GM12864 (cell line): Measurements from ENCODE around the gene FLACC1.

Experiments
- DNase-seq: peaks from one replicate; pipeline ENCODE4 v3.0.0-alpha.2; 2011; ENCODE audit warnings: low read depth
- H3K4me3 ChIP-seq: 2 replicates; pipeline ENCODE4 v1.5.1; 2011; ENCODE audit warnings: mild to moderate bottlenecking, low read depth, low read length, control low read depth
- TF ChIP-seq, protein P1 (sequence below): IDR thresholded peaks from 2 replicates; pipeline ENCODE4 v1.5.1; 2011; ENCODE audit warnings: low read depth, mild to moderate bottlenecking, moderate library complexity, low read length, control low read depth, inconsistent platforms; ENCODE audit errors: missing control alignments

The FLACC1 gene, protein sequence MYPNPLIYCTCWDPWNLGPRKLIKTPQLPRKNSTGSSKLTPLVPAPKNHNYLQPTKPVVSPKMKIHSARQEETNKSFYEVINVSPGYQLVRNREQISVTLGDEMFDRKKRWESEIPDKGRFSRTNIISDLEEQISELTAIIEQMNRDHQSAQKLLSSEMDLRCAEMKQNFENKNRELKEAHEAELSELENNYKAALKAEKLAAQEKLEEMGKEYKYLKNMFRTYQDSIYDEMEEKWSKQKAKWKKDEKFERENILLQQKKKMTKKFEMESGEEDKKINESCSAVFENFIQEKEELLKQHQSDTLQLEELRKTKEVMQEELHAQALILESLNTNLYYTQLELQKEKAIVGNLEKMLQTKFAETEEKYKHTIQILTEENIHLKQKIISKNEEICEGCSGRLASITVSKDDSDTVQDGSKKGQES

DNA sequence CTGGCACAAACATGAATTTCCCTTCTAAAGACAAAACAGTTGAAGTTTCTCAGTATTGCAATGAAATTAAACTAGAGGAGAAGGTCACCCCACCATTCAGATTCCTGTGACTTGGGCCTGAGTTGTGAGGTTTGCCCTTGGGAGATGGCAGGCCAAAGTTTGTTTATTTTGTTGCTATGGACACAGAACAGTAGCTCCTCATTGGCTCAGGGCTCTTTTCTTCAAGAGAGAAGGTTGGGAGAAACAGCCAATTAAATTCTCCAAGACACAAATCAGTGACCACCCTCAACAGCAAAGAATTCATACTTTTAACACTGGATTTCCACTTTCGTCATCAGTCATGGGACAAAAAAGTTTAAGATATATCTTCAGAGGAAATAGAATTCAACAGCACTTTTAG is at the start of gene FLACC1:
Gene FLACC1, minus strand, starts transcription at position 125 of the 400 bp plus-strand sequence. CDS start 5,941 bp downstream, outside the sequence.
- H3K4me3 ChIP-seq: no peak within 1 kb of the TSS
- DNase-seq: no peak
- TF ChIP-seq, protein P1, sequence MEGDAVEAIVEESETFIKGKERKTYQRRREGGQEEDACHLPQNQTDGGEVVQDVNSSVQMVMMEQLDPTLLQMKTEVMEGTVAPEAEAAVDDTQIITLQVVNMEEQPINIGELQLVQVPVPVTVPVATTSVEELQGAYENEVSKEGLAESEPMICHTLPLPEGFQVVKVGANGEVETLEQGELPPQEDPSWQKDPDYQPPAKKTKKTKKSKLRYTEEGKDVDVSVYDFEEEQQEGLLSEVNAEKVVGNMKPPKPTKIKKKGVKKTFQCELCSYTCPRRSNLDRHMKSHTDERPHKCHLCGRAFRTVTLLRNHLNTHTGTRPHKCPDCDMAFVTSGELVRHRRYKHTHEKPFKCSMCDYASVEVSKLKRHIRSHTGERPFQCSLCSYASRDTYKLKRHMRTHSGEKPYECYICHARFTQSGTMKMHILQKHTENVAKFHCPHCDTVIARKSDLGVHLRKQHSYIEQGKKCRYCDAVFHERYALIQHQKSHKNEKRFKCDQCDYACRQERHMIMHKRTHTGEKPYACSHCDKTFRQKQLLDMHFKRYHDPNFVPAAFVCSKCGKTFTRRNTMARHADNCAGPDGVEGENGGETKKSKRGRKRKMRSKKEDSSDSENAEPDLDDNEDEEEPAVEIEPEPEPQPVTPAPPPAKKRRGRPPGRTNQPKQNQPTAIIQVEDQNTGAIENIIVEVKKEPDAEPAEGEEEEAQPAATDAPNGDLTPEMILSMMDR: no peak

DNA sequence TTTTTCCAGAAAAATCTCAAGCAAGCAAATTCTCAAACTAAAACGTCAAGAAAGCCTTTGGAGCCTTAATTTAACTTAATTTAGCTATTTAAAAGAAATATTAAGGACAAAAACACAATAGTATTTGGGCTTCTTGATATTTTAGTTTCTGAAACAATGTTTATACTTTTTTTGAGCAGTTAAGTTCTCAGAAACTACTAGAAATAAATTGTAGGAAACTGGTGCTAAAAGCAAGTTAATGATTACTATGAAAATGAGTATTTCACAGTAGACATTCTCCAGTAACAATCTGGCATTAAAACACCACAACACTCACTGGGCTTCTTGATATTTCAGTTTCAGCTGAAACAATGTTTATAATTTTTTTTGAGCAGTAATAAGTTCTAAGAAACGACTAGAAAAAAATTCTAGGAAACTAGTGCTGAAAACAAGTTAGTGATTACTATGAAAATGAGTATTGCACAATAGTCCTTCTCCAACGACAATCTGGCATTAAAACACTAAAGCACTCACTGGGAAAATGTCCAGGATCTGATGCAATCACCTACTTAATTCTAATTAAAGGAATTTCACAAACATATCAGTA is 49.0 kb upstream of the FLACC1 start:
- TF ChIP-seq, protein P1: no peak
- H3K4me3 ChIP-seq: no peak overlapping the region
- no peak for DNase-seq

DNA sequence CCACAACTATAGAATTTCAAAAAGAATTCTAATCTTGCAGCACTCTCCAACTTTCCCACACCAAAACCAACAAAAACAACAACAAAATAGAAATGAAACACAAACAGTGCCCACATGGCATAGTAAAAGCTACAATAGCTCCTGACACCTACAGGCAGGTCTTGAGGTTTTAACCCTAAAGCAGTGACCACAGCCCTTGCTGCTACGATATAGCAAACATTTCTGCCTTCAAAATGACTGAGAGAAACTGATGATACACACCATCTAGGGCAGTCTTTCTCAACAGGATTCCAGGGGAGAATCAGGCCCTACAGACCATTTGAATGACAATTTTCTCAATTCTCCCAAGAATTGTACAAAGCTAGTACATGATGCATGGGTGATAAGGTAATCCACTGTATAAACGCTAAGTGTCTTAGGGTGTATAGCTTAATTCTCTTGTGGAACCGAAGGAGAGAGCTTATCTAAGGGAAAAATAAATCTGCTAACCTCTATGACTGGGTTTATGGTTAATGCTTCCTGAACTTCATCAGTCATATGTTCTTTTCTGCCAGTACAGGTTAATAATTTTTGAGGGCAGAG is 47.6 kb upstream of the FLACC1 start:
- TF ChIP-seq, protein P1: no peak
- DNase-seq: no peak
- no peak overlapping the region for H3K4me3 ChIP-seq

DNA sequence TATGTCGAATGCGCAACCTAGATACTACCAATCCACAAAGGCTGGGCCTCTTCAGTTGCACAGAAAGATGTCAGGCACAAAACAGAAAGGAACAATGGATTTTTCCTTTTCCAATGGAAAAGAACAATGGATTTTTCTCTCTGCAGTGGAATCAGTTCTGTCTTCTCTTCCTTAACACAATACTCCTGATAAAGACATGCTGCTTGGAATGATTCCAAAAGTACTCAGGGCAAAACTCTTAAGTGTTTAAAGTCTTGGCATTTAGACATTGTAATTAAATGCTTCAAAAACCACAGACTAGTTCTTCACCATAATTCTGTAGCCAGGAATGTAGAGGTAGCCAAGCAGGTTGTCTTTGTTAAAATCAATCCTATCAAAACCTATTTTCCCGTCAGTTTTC is 46.7 kb upstream of the FLACC1 start:
- TF ChIP-seq, protein P1: no peak
- H3K4me3 ChIP-seq: no peak overlapping the region
- DNase-seq: no peak

DNA sequence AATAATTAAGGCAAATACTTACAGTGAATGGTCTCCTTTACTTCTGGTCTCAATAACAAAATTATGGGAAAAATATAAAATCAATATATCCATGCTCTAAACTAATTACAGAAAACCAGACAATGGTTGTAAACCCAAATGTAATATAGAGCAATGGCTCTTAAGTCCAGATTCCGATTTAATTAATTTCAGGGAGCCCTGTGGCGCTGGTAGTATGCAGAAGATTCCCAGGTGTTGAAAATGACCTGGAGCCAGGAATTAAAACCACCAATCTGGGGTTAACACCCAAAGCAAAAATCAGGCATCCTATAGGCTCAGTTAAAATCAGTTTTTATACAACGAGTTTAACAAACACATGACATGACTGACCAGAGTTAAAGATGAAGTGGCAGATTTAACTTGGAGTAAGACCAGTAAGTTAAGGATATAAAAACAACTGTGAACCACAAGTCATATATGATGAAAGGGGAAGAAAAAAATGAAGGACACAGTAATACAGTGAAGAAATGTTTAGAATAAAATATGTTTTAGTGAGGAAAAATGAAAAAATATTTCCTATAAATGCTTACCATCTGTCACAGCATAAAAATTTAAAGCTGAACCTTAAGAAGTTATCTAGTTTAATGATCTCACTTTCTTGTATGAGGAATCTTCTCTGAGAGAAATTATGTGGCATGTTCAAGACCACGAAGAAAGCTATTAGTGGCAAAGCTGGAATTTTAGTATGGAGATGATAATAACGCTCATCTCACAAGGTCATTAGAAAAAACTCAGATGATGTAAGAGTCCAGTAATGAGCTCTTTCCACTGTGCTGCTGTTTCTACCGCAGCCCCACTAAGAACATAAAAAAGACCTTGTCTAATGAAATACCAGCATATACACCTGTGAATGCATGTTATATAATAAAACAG is 45.8 kb upstream of the FLACC1 start:
- H3K4me3 ChIP-seq: no peak overlapping the region
- no peak for DNase-seq
- TF ChIP-seq, protein P1: no peak

DNA sequence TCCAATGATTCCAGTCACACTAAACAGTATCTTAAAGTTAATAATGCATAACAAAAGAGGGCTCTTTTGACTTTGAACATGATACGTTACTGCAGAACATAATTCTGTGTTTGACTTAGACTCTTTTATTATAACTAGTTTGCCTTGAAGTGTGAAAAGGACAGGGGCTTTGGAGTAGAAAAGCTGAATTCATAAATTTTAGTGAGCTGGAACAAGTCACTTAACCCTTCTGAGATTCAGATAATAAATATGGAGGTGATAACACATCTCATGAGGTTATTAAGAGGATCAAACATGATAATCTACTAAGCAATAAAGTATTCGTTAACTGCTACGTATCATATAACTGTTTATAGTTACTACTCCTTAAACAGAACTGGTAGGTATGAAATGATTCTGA is 44.7 kb upstream of the FLACC1 start:
- no peak overlapping the region for H3K4me3 ChIP-seq
- TF ChIP-seq, protein P1: no peak
- no peak for DNase-seq
